Activated CD4-positive, alpha-beta memory T cell treated with anti-CD3 and anti-CD28 coated beads, Interleukin-2, amount 10 ng/mL, durations not matched to agents 7 days and 5 days (primary cell): ENCODE measurements around the gene PHKB. TPM values are rescaled to one million over a fixed set of nuclear protein-coding genes. Genes with fewer than 3 reads are reported as not detected.

Source experiments
- CTCF ChIA-PET: fragments of 350-600 bp; sonication (Branson Sonifier 250); formaldehyde crosslinking; loops from one replicate; lab custom pipeline; 2021; ENCODE audit warnings: antibody characterized with exemption, inconsistent platforms; lab: Charles Lee
- POLR2A ChIA-PET: fragments of 350-600 bp; sonication (Branson Sonifier 250); formaldehyde crosslinking; loops from one replicate; lab custom pipeline; 2021; ENCODE audit warnings: antibody characterized with exemption; lab: Charles Lee
- DNase-seq: peaks from one replicate; pipeline ENCODE4 v3.0.0-alpha.2; 2020
- H3K27ac Mint-ChIP-seq: one replicate; pipeline ENCODE4 v1.8.0; 2021; ENCODE audit warnings: mild to moderate bottlenecking, mixed read lengths
- H3K27me3 Mint-ChIP-seq: one replicate; pipeline ENCODE4 v1.8.0; 2021; ENCODE audit warnings: mixed read lengths
- H3K36me3 Mint-ChIP-seq: one replicate; pipeline ENCODE4 v1.8.0; 2021; ENCODE audit warnings: low read depth, mixed read lengths
- H3K4me1 Mint-ChIP-seq: one replicate; pipeline ENCODE4 v1.8.0; 2021; ENCODE audit warnings: mixed read lengths
- H3K4me3 Mint-ChIP-seq: one replicate; pipeline ENCODE4 v1.8.0; 2021; ENCODE audit warnings: mild to moderate bottlenecking, mixed read lengths
- H3K9me3 Mint-ChIP-seq: one replicate; pipeline ENCODE4 v1.8.0; 2021; ENCODE audit warnings: mixed read lengths
- total RNA-seq, 2 experiments: library from RNA; stranded (reverse); gene quantifications; one replicate each; pipeline ENCODE4 v1.2.3, GENCODE V29; 2021

The PHKB gene
- total RNA-seq, 2 experiments from 2014 or later = 33.2 to 36.3 TPM

DNA sequence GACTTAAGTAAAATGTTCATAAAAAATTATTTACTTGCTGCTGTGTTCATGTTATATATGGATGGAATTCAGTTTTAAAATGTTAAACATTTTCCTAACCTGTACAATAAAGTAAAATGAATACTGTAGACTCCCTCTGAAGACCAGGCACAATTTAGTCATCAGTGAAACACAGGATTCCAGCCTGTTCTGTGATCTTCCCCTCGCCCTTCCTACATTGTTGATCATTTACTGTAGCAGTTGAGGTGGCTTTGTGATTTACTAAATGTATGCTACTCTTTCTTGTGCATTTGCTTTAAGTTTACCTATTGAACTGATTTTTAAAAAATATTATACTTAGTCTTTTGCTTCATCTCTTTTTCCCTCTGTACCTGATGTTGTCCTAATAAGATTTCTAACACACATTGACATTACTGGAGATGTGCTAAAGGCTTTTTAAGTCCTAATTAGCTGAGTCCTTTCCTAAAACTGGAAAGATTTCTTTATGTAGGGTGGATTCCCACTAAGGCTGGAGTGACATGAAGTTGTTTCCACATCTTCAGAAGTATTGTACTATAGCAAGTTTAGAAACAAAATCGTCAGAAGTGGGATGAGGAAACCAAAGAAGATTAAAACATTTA lies 38.1 kb downstream of the PHKB start:
- DNase-seq = no peak
- Mint-ChIP-seq H3K27me3 (no peaks in the 10 kb centered on the region), H3K4me3 (no peak overlapping the region), H3K36me3 (peaks cover 39% of the 10 kb centered on the region), H3K9me3 (no peaks in the 10 kb centered on the region), H3K27ac (no peak overlapping the region), H3K4me1 (no peaks in the 10 kb centered on the region)
- POLR2A ChIA-PET = no interaction called here
- CTCF ChIA-PET = no interaction called here

DNA sequence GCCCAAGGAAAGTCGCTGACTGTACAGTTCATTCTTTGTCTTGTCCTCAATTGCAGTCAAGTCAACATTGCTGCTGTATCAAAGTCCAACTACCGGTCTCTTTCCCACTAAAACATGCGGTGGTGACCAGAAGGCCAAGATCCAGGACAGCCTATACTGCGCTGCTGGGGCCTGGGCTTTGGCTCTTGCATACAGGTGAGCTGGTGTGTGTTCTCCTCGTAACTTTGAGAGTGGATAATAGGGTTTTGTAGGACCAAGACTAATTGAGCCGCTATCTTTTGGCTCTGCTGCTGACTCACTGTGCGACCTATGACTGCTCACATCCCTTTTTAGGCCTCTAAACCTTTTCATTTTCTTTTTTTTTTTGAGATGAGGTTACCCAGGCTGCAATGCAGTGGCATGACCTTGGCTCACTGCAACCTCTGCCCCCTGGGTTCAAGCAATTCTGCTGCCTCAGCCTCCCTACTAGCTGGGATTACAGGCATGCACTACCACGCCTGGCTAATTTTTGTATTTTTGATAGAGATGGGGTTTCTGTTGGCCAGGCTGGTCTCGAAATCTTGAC lies 38.7 kb downstream of the PHKB start:
- no peaks in the 10 kb centered on the region for H3K9me3 Mint-ChIP-seq

DNA sequence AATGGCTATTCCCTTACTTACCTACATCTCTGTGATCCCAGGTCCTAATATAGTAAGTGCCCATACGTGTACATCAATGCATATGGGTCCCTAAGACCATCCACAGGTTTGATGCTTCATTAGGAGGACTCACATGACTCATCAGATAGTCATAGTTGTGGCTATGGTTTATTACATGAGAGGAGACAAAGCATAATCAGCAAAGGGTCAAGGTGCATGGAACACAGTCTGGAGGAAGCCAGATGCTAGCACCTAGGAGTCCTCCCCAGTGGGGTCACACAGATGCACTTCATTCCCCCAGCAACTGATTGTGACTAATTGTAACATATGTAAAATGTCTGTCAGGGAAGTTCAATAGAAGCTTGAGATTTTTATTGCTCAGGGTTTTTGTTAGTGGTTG lies 42.8 kb downstream of the PHKB start:
- ChIA-PET CTCF (no interaction called here), POLR2A (no interaction called here)
- Mint-ChIP-seq H3K27me3 (no peaks in the 10 kb centered on the region), H3K9me3 (no peaks in the 10 kb centered on the region), H3K36me3 (peaks cover 48% of the 10 kb centered on the region), H3K4me3 (no peak overlapping the region), H3K27ac (no peak overlapping the region), H3K4me1 (no peaks in the 10 kb centered on the region)
- DNase-seq = no peak

More for the DNA sequence above, 38.7 kb downstream of the PHKB start:
- POLR2A ChIA-PET = no interaction called here
- Mint-ChIP-seq H3K27me3 (no peaks in the 10 kb centered on the region), H3K4me1 (no peaks in the 10 kb centered on the region), H3K4me3 (no peak overlapping the region), H3K27ac (no peak overlapping the region), H3K36me3 (peaks cover 45% of the 10 kb centered on the region)
- CTCF ChIA-PET = no interaction called here
- DNase-seq = no peak

DNA sequence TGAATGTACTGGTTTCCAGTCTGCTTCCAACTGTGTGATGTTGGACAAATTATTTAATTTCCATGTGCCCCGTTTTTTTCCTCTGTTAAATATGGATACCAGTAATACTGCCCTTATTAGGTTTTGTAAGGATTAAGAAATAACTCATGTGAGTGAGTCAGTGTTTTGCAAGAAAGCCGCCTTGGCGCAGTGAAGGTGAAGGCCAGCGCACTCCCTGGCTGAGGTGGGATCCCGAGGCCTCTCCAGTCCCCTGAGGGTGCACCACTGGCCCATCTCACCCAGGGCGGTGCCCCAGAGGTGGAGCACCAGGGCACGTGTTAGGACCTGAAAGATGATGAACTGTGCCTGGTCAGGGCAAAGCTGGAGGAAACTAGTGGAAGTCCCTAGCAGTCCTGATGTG lies 43.5 kb downstream of the PHKB start:
- no peaks in the 10 kb centered on the region for H3K27me3 Mint-ChIP-seq
- H3K9me3 Mint-ChIP-seq = no peaks in the 10 kb centered on the region
- H3K36me3 Mint-ChIP-seq = peaks cover 46% of the 10 kb centered on the region
- CTCF ChIA-PET = no interaction called here
- POLR2A ChIA-PET = no interaction called here
- no peak overlapping the region for H3K27ac Mint-ChIP-seq
- H3K4me1 Mint-ChIP-seq = no peaks in the 10 kb centered on the region
- DNase-seq = no peak
- no peak overlapping the region for H3K4me3 Mint-ChIP-seq

DNA sequence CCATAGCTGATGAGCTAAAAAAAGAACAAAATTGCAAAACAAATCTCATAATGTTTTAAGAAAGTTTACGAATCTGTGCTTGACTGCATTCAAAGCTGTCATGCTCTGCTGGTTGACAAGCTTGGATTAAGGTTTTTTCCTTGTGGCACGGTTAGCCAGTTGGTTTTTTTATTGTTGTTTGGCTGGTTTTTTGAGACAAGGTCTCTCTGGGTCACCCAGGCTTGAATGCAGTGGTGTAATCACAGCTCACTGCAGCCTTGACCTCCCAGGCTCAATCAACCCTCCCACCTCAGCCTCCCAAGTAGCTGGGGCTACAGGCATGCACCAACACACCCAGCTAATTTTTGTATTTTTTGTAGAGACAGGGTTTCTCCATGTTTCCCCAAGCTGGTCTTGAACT lies 45.7 kb downstream of the PHKB start:
- no peak for DNase-seq
- no peaks in the 10 kb centered on the region for H3K4me1 Mint-ChIP-seq
- H3K36me3 Mint-ChIP-seq = peaks cover 38% of the 10 kb centered on the region
- no peaks in the 10 kb centered on the region for H3K27me3 Mint-ChIP-seq
- H3K27ac Mint-ChIP-seq = no peak overlapping the region
- no peaks in the 10 kb centered on the region for H3K9me3 Mint-ChIP-seq
- no peak overlapping the region for H3K4me3 Mint-ChIP-seq
- CTCF ChIA-PET = no interaction called here
- POLR2A ChIA-PET = interaction anchor here (1.2 kb wide), 1 partner anchor 10 kb away, joined by 3 read pairs; no protein-coding TSS in a partner anchor

DNA sequence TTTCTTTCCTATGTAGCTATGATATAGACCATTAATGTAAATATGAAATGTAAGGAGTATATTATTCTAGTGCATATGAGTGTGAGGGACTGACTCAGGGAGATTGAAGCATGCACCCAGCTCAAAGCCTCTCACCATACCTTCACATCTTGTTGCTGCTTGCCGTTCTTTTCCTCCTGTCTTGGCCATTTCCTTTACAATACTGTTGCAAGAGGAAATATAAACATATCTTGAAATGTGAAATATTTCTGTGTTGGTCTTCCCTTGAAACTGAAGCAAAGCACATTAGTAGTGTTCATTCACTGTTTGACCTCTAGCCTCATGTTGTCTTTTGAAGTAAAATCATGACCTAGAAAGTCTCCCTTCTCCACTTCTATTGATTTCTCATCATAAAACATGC lies 46.6 kb downstream of the PHKB start:
- H3K4me3 Mint-ChIP-seq = no peak overlapping the region
- no peak for DNase-seq
- H3K4me1 Mint-ChIP-seq = no peaks in the 10 kb centered on the region
- H3K36me3 Mint-ChIP-seq = peaks cover 39% of the 10 kb centered on the region
- no peak overlapping the region for H3K27ac Mint-ChIP-seq
- H3K9me3 Mint-ChIP-seq = no peaks in the 10 kb centered on the region
- no peaks in the 10 kb centered on the region for H3K27me3 Mint-ChIP-seq
- ChIA-PET POLR2A (interaction anchor here (1.2 kb wide), 1 partner anchor 9 kb away, joined by 3 read pairs; no protein-coding TSS in a partner anchor), CTCF (no interaction called here)

DNA sequence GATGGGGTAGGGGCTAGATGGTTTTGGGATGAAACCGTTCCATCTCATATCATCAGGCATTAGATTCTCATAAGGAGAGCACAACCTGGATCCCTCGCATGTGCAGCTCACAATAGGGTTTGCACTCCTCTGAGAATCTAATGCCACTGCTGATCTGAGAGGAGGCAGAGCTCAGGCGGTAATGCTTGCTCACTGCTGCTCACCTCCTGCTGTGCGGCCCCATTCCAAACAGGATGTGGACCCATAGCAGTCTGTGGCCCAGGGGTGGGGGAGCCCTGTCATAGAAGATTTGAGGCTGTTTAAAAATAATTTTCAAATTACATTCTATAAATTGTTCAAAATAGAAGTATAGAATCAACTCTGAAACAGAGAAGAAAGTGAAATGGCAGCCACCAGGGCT lies 50.8 kb downstream of the PHKB start:
- no peak for DNase-seq
- POLR2A ChIA-PET = no interaction called here
- Mint-ChIP-seq H3K4me1 (no peaks in the 10 kb centered on the region), H3K27me3 (no peaks in the 10 kb centered on the region), H3K36me3 (peaks cover 19% of the 10 kb centered on the region), H3K9me3 (no peaks in the 10 kb centered on the region), H3K4me3 (no peak overlapping the region), H3K27ac (no peak overlapping the region)
- CTCF ChIA-PET = no interaction called here

DNA sequence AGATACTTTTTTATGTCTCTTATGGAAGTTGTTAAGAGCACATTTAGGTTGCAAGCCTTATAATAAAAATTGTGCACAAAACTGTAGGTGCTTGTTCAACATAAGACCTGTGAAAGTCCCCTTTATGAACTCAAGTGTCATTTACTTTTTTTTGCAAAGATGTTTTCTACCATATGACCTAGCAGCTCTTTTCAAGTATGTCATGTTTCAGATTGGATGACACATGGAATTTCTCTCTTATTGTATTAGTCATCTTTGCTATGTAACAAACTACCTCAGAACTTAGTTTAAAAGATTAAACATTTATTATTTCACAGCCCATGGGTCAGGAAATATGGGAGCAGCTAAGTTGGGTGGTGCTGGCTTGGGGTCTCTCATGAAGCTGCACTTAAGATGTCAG lies 57.9 kb downstream of the PHKB start:
- H3K27me3 Mint-ChIP-seq = no peaks in the 10 kb centered on the region
- peaks cover 9% of the 10 kb centered on the region for H3K4me1 Mint-ChIP-seq
- ChIA-PET CTCF (no interaction called here), POLR2A (no interaction called here)
- H3K9me3 Mint-ChIP-seq = no peaks in the 10 kb centered on the region
- H3K27ac Mint-ChIP-seq = no peak overlapping the region
- DNase-seq = no peak
- no peak overlapping the region for H3K4me3 Mint-ChIP-seq
- H3K36me3 Mint-ChIP-seq = peaks cover 22% of the 10 kb centered on the region

DNA sequence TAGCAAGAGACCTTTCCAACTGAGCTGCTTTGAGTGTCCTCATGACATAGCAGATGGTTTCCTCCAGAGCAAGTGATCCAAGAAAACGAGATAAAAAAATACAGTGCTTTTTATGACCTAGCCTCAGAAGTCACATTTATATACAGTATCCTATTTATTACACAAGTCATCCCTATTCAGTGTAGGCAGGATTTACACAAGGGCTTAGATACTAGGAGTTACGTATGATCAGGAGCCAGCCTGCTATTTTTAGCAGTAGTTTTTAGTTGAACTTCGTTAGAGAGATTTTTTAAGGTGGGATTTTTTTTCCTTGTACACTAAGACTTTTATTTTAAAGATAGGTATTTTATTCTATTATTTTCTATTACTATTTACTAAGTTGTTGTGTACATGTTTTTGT lies 58.4 kb downstream of the PHKB start:
- H3K36me3 Mint-ChIP-seq = peaks cover 25% of the 10 kb centered on the region
- no peak for DNase-seq
- H3K27me3 Mint-ChIP-seq = no peaks in the 10 kb centered on the region
- POLR2A ChIA-PET = no interaction called here
- CTCF ChIA-PET = no interaction called here
- no peaks in the 10 kb centered on the region for H3K9me3 Mint-ChIP-seq
- no peak overlapping the region for H3K27ac Mint-ChIP-seq
- H3K4me3 Mint-ChIP-seq = no peak overlapping the region
- H3K4me1 Mint-ChIP-seq = peaks cover 10% of the 10 kb centered on the region

DNA sequence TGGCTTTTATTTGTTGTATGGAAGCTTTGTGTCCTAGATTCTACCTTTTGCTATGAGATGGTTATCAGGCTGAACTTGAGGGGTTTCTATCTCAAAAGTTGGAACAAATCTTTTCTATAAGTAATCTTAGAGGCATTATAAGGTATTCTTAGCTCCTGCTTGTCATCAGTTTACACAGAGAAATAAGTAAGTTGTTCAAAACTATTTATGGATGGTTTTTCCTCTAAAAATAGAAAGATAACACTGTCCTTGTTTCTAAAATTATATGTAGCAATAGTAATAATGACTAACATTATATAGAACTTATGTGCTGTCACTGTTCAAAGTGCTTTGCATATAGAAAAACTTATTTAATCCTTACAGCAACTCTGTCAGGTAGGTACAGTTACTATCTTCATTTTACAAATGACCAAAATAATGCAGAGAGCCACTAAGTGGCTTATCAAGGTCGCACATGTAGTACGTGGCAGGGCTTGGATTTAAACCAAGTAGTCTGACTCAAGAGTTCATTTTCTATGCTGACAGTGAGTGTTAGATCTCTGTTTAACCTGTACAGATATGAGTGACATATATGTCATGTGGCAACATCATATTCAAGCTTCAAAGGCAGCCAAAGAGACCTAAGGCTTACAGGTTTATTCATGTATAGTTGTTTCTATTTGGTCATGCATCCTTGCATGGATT lies 59.0 kb downstream of the PHKB start:
- DNase-seq = no peak
- no peak overlapping the region for H3K4me3 Mint-ChIP-seq
- H3K36me3 Mint-ChIP-seq = peaks cover 21% of the 10 kb centered on the region
- ChIA-PET POLR2A (no interaction called here), CTCF (no interaction called here)
- H3K27me3 Mint-ChIP-seq = no peaks in the 10 kb centered on the region
- peaks cover 10% of the 10 kb centered on the region for H3K4me1 Mint-ChIP-seq
- no peaks in the 10 kb centered on the region for H3K9me3 Mint-ChIP-seq
- no peak overlapping the region for H3K27ac Mint-ChIP-seq

DNA sequence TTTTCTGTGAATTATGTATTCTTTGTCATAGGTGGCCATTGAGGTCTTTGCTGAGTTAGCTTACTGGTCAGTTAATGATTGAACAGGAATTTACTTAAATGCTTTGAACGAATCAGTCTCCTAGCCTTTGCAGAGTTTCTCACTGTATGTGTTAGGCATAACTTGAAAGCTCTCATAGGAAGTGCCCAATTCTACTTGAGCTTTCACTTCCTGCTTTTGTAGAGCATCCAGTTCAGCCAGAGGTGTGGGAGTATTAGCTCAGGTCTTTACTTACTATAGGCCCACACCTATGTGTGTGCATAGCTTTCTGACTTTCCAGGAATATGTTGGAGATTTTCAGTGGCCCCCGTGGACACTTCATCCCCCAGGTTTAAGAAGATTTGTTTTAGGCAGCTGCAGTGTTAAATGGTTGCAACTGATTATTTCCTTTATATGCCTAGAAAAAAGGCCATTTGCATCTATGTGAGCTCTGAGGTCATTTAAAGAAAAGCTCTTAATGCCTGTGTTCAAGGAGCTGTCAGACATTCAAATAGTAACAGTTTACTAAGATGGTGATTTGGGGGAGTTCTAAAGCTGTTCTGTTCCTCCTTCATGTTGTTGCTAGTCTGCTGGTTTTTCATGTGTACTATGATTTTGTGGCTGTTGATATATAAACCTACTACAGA lies 62.3 kb downstream of the PHKB start:
- H3K27ac Mint-ChIP-seq = no peak overlapping the region
- DNase-seq = no peak
- no peaks in the 10 kb centered on the region for H3K27me3 Mint-ChIP-seq
- H3K4me3 Mint-ChIP-seq = no peak overlapping the region
- H3K9me3 Mint-ChIP-seq = peaks cover 4% of the 10 kb centered on the region
- CTCF ChIA-PET = no interaction called here
- peaks cover 10% of the 10 kb centered on the region for H3K4me1 Mint-ChIP-seq
- POLR2A ChIA-PET = no interaction called here
- peaks cover 20% of the 10 kb centered on the region for H3K36me3 Mint-ChIP-seq

DNA sequence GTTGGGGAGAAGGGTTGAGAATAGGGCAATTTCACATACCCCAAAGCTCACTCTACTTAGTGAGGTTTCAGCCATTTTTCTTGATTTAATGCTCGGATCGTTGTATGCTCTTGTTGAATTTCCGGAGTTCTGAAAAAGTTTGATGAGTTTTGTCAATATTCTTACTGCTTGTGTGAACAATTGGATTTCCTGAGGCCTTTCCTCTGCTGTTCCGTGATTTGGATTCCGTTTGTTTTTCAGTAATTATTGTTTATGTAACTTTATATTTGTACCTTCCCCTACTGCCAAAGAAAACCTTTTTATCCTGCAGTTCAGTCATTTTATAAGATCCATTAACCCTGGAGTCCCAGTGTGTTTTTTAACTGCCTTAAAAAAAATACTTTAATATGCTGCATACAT lies 62.9 kb downstream of the PHKB start:
- Mint-ChIP-seq H3K36me3 (peaks cover 20% of the 10 kb centered on the region), H3K4me3 (no peak overlapping the region), H3K4me1 (peaks cover 10% of the 10 kb centered on the region), H3K27ac (no peak overlapping the region), H3K27me3 (no peaks in the 10 kb centered on the region), H3K9me3 (peaks cover 4% of the 10 kb centered on the region)
- CTCF ChIA-PET = no interaction called here
- POLR2A ChIA-PET = no interaction called here
- no peak for DNase-seq

DNA sequence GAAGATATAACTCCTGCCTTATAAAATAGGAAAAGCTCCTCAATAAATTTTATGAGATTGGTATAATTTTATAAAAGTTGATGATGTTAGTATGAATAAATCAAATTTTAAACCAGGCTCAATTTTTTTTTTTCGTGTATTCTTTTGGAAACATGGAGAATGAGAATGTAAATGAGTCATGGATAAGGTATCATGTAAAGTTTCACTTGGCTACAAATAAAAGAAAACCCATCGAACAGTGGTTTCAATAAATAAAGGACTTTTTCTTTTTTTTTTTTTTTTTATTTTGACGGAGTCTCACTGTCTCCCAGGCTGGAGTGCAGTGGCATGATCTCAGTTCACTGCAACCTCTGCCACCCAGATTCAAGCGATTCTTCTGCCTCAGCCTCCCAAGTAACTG lies 67.3 kb downstream of the PHKB start:
- ChIA-PET CTCF (no interaction called here), POLR2A (interaction anchor here (1.3 kb wide), 1 partner anchor 40 kb away, joined by 3 read pairs; no protein-coding TSS in a partner anchor)
- no peak for DNase-seq
- peaks cover 10% of the 10 kb centered on the region for H3K9me3 Mint-ChIP-seq
- H3K4me1 Mint-ChIP-seq = peaks cover 6% of the 10 kb centered on the region
- H3K27me3 Mint-ChIP-seq = no peaks in the 10 kb centered on the region
- no peak overlapping the region for H3K4me3 Mint-ChIP-seq
- peaks cover 22% of the 10 kb centered on the region for H3K36me3 Mint-ChIP-seq
- H3K27ac Mint-ChIP-seq = no peak overlapping the region
